22Rv1 (cell line): ENCODE measurements around the gene ZBTB20.

Source experiments
- CTCF ChIP-seq: fragments of 450-650 bp; IDR thresholded peaks from 2 replicates; pipeline ENCODE4 v1.5.1; 2017; ENCODE audit warnings: mild to moderate bottlenecking
- ZFX ChIP-seq: fragments of 450-650 bp; IDR thresholded peaks from 2 replicates; pipeline ENCODE4 v1.6.1; 2017; ENCODE audit warnings: antibody characterized with exemption, borderline replicate concordance

GRCh38 chr3:115102046-115102445, 45.0 kb downstream of the ZBTB20 start:
- no peak for TF ChIP-seq CTCF
- TF ChIP-seq ZFX: no peak
